Measurements from ENCODE around the gene XPNPEP3.

The XPNPEP3 gene

GRCh38 chr22:40950962-40951794 is 94.2 kb downstream of the XPNPEP3 start, which contains the start of gene RBX1:
TSS of gene RBX1 (plus strand) at chr22:40951378. CDS start at chr22:40951399, 21 bp downstream.
- DNase-seq: peak; percentile 93 to 100 (median 99)

- DNase-seq: no peak
These were observed 95.1 kb downstream of the XPNPEP3 start for GRCh38 chr22:40951795-40952605.

GRCh38 chr22:40953471-40953870 is 96.5 kb downstream of the XPNPEP3 start:
- no peak for DNase-seq

GRCh38 chr22:40954113-40954512 is 97.2 kb downstream of the XPNPEP3 start:
- DNase-seq: no peak

GRCh38 chr22:40955571-40955970 is 98.6 kb downstream of the XPNPEP3 start:
- DNase-seq: no peak

- no peak for DNase-seq
These were observed 100.7 kb downstream of the XPNPEP3 start for GRCh38 chr22:40957601-40958000.

DNA sequence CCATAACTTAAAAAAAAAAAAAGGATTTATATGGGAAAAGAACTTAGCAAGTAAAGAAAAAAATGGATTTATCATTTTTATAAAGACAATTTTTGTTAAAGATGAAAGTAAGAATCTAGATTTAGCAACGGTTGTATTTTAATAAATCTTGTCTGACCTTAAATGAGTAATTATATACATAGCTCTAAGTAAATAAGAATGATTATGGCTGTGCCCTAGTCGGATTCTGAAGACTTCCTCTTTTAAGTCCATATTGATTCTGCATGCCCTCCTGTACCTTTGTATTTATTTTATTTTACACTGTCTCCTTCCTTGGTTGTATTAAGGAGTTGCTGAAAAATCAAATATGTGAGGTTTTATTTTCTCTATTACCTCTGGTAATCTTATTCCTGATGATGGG is 101.4 kb downstream of the XPNPEP3 start:
- DNase-seq: no peak

DNA sequence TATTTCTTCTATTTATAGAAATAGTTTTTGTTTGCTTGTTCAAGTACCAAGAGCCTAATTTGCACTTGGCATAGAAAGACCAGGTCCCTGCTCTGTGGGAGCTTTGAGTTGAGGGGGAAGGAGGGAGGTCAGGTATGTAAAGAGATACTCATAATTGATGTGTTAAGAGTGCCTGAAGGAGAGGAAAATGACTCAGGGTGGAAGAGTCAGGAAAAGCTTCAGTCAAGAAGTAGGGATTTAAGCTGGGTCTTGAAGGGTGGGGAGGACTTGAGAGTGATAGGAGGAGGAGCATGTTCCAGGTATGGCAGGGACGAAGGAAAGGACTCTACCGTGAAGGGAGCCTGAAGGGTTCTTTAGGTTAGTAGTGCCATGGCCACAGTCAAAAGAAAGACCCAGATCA is 103.2 kb downstream of the XPNPEP3 start:
- no peak for DNase-seq

- DNase-seq: no peak
These were observed 109.2 kb downstream of the XPNPEP3 start for GRCh38 chr22:40965936-40966725.

GRCh38 chr22:40966726-40967085 is 109.8 kb downstream of the XPNPEP3 start:
- DNase-seq: no peak

DNA sequence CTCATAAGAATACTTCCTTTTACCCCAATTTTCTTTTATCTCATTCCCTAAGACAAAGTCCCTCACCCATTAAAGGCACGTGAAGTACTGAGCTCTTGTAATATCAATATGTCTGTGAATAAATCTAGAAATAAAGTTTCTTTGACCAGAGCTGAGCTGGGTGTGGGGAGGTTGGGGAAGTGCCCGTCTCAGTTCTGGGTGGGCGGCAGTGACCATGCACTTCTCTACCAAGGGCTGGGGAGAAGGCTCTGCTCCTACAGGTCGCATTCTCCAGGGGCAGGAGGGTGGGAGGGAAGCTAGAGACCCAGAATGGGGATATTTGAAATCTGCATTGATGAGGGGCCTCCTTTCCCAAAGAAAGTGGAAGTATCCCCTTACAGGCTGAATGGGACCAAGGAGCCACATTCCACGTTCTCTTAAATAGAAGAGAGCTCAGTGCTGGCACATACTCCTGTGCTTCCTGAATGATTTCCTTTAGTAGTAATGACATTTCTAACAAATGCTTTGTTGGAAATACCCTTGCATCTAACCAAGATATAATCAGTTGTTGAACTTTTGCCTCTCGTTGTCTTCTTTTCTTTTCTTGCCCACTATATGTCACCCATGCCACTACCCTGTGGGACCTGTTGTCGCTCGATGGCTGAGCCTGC is 110.3 kb downstream of the XPNPEP3 start:
- DNase-seq: no peak

DNA sequence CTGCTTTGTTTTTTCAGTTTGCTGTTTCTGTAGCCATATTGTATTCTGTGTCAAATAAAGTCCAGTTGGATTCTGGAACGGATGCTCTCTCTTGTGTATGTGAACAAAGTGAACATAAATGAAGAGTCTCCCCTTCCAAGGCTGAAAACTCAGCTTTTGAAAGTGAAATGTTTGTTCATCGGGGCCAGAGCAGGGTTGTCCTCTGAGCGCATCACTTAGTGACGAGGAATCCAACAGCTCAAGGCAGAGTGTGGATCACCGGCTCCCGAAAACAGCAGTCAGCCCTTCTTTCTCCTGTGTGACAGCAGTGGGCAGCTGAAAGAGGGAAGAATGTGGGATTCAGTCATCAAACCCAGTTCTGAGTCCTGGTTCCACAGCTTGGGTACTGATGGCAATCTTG is 115.6 kb downstream of the XPNPEP3 start:
- DNase-seq: no peak

DNA sequence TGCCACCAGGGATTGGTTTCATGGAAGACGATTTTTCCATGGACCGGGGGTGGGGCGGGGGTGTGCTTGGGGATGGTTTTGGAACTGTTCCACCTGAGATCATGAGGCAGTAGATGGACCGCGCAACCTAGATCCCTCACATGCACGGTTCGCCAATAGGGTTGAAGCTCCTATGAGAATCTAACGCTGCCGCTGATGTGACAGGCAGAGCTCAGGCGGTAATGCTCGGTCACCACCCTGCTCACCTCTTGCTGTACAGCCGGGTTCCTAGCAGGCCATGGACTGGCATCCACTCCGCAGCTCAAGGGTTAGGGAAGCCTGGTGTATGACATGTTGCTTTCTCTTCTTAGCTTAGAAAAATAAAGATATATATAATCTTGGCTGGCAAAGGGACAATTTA is 116.2 kb downstream of the XPNPEP3 start:
- no peak for DNase-seq

- DNase-seq: no peak
These were observed 118.4 kb downstream of the XPNPEP3 start for GRCh38 chr22:40975366-40975765.

DNA sequence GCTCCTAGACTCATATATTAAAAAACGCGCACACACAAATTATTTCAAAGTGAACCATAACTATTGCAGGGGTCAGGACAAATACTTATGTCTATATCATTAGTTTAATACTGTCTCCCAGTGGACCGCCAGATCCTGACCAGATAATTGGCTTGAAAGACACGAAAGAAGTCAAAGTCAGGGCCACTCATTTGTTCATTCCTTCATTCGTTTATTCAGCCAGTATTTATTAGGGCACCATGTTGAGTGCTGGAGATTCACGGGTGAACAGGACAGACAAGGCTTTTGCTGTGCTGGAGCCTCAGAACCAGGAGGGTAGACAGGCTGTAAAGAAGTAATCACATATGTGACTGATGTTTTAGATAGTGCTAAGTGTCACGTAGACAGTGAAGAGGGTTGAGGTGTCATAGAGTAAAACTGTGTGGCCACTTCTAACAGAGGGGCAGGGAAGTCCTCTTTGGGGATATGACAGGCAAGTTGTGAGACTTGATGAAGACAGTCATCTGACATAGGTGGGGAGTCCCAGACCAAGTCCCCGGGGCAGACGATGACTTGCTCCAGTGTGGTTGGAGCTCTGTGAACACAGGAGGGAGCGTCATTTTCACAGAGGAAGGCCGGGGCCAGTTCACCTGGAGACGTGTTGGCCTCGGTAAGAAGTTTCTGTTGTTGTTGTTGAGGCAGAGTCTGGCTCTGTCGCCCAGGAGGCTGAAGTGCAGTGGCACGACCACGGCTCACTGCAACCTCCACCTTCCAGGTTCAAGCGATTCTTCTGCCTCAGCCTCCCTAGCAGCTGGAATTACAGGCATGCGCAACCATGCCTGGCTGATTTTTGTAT is 120.1 kb downstream of the XPNPEP3 start:
- no peak for DNase-seq

DNA sequence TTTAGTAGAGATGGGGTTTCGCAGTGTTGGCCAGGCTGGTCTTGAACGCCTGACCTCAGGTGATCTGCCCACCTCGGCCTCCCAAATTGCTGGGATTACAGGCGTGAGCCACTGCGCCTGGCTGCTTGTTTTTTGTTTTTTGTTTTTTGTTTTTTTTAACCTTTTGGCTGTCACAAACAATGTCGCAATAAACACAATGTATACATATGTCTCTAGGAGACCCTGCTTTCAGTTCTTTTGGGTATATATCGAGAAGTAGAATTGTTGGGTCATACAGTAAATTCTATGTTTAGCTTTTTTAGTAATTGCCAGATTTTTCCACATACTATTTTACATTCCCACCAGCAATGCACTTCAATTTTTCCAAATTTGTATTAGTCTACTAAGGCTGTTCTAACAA is 122.2 kb downstream of the XPNPEP3 start:
- no peak for DNase-seq

DNA sequence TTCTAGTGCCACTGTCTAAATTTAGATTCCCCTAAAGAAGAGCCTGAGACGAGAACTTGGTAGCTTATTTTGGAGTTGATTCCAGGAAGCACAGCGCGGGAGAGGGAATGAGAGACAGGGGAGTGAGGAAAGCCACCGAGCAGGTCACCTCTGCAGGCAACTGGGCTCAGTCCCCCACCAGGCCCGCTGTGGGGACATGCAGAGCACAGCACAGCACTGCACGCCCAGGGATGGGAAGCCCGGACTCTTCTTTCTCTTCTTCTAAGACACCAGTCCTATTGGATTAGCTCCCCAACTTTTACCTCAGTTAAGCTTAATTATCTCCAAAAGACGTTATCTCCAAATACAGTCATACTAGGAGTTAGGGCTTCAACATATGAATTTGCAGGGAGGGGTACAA is 122.9 kb downstream of the XPNPEP3 start:
- no peak for DNase-seq

Measured in C1 segment of cervical spinal cord (tissue), 14 donors.